Pancreas (tissue), 10 donors: ENCODE results near the gene SOSTDC1. TPM values are rescaled to one million over a fixed set of nuclear protein-coding genes. Genes with fewer than 3 reads are reported as not detected.
"Not testable (repeated sequence)": the region's sequence is repeated elsewhere in the genome, so short reads cannot be mapped to it uniquely, and the experiment has no call there.

Experiments
- ATAC-seq, 4 donors: fragments of 200-7000 bp; cut with Tn5 transposase; one replicate each; pipeline versions ENCODE4 v1.8.0 to v1.9.1; 2020; ENCODE audit warnings: mild to moderate bottlenecking in 4 of 4, moderate library complexity in 4 of 4
- DNase-seq, 6 donors: peaks; one replicate each; pipeline ENCODE4 v3.0.0-alpha.2; 2020
- FAIRE-seq: peaks from 2 replicates; lab custom pipeline; 2012; peaks lifted over from hg19 to GRCh38; lab: Jason Lieb, UNC
- H3K27ac ChIP-seq, 4 donors: fragments of 200-600 bp; sonication (generic); 1 replicate in 3 of 4; 2 replicates in 1 of 4; pipeline versions ENCODE4 v1.5.0 to v1.8.0; 2020
- H3K27me3 ChIP-seq, 4 donors: fragments of 200-600 bp; one replicate each; pipeline ENCODE4 v1.8.0; 2021
- H3K36me3 ChIP-seq, 3 donors: fragments of 200-600 bp; sonication (generic) in 1 of 3; one replicate each; pipeline versions ENCODE4 v1.5.0 to v1.8.0; 2020 to 2021
- H3K4me1 ChIP-seq, 3 donors: fragments of 200-600 bp; one replicate each; pipeline ENCODE4 v1.8.0; 2021
- H3K4me3 ChIP-seq, 4 donors: fragments of 200-600 bp; sonication (generic) in 2 of 4; one replicate each; pipeline versions ENCODE4 v1.5.0 to v1.8.0; 2020 to 2021
- H3K9me3 ChIP-seq, 4 donors: fragments of 200-600 bp; one replicate each; pipeline ENCODE4 v1.8.0; 2021
- WGBS, 2 donors: extraction: QIAGEN DNeasy Blood & Tissue Kit; methylation state at CpG; one replicate each; pipeline ENCODE4 v1.1.7; 2013; 5-methylcytosine and 5-hydroxymethylcytosine counted together
- intact Hi-C, 3 donors: fragments of 100-400 bp; cut with DNase I; formaldehyde crosslinking; loops; one replicate each; pipeline versions ENCODE4 v1.11.1 to v1.14.2; 2022
- polyA plus RNA-seq, 2 donors: library from polyadenylated mRNA; stranded (reverse); fragments of 200-250 nt; gene quantifications; one replicate each; pipeline ENCODE4 v1.2.3, GENCODE V29; 2013
- total RNA-seq, 6 donors: library from RNA; stranded (reverse); fragmentation: NEBNext Ultra II Directional in 4 of 6; extraction: Animal tissue kit (Norgen Biotek cat#: 25700) in 4 of 6; gene quantifications; one replicate each; pipeline versions ENCODE4 v1.2.1 to v1.2.4, GENCODE V29; 2021 to 2023
- TF ChIP-seq, protein P1 (sequence below), 4 donors: fragments of 200-600 bp; sonication (generic) in 3 of 4; IDR thresholded peaks; one replicate each; pipeline versions ENCODE4 v1.5.0 to v1.8.0; 2021; ENCODE audit warnings: antibody characterized with exemption in 4 of 4
- donor health status: healthy with polysubstance abuse.
- donor health status: DM: no; HTN: no; CAD: no; lungs with moderate emphysema.
- donor health status: DM: no; HTN: no; CAD: no.
- donor health status: control.
- donor health status: control.
- donor health status: Bipolar disorder and iron deficiency.
- donor health status: DM: yes; HTN: yes; CAD: no.
- donor health status: DM: no; HTN: no; CAD: no.
- donor health status: DM: no; HTN: no; CAD: no.
- donor health status: DM: yes; HTN: yes; CAD: no.

The SOSTDC1 gene
- total and polyA plus RNA-seq, 8 donors: 0.12 to 1.3 (median 0.21) TPM; not detected in 3

- Histone ChIP-seq H3K36me3 (no peaks in the 10 kb centered on the region), H3K4me1 (no peaks in the 10 kb centered on the region), H3K27ac (no peak overlapping the region), H3K27me3 (no peaks in the 10 kb centered on the region), H3K9me3 (no peaks in the 10 kb centered on the region), H3K4me3 (no peak overlapping the region)
- intact Hi-C loops: no loop called here
- no peak for ATAC-seq
- no peak for FAIRE-seq
- TF ChIP-seq, protein P1, sequence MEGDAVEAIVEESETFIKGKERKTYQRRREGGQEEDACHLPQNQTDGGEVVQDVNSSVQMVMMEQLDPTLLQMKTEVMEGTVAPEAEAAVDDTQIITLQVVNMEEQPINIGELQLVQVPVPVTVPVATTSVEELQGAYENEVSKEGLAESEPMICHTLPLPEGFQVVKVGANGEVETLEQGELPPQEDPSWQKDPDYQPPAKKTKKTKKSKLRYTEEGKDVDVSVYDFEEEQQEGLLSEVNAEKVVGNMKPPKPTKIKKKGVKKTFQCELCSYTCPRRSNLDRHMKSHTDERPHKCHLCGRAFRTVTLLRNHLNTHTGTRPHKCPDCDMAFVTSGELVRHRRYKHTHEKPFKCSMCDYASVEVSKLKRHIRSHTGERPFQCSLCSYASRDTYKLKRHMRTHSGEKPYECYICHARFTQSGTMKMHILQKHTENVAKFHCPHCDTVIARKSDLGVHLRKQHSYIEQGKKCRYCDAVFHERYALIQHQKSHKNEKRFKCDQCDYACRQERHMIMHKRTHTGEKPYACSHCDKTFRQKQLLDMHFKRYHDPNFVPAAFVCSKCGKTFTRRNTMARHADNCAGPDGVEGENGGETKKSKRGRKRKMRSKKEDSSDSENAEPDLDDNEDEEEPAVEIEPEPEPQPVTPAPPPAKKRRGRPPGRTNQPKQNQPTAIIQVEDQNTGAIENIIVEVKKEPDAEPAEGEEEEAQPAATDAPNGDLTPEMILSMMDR (IDR thresholded peaks at IDR 0.05): no peak
- DNase-seq: no peak
Measured at GRCh38 chr7:16509829-16510228, 44.3 kb upstream of the SOSTDC1 start.

DNA sequence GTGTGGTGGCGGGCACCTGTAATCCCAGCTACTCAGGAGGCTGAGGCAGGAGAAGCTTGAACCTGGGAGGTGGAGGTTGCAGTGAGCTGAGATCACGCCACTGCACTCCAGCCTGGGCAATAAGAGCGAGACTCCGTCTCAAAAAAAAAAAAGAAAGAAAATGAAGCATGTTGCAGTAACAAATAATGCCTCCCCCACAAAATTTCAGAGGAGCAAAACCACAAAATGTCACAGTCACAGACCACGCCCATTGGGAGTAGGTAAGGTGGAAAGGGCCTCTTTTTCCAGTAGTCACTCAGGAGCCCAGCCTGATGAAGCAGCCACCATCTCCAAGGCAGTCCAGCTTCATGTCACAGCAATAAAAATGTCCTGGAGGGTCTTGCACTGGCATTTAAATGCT is 40.9 kb upstream of the SOSTDC1 start:
- FAIRE-seq, DNase-seq, H3K27me3 ChIP-seq, H3K4me3 ChIP-seq, H3K4me1 ChIP-seq, H3K27ac ChIP-seq, H3K9me3 ChIP-seq, intact Hi-C loops, H3K36me3 ChIP-seq, ATAC-seq: not testable (repeated sequence)
- WGBS, 2 donors: 75 to 92% methylated on average over 5 of the region's 5 CpGs

- WGBS, 2 donors: 76 to 79% methylated on average over 6 of the region's 6 CpGs
- TF ChIP-seq, protein P1 (IDR thresholded peaks at IDR 0.05): no peak
- FAIRE-seq (no peak), DNase-seq (no peak), ATAC-seq (no peak)
- H3K36me3 ChIP-seq: no peaks in the 10 kb centered on the region
- no peak overlapping the region for H3K27ac ChIP-seq
- intact Hi-C loops: no loop called here
- no peaks in the 10 kb centered on the region for H3K9me3 ChIP-seq
- H3K4me3 ChIP-seq: no peak overlapping the region
- H3K4me1 ChIP-seq: no peaks in the 10 kb centered on the region
- no peaks in the 10 kb centered on the region for H3K27me3 ChIP-seq
Measured at GRCh38 chr7:16504019-16504418, 38.5 kb upstream of the SOSTDC1 start.

- 93 to 94% methylated on average over 19 of the region's 19 CpGs for WGBS, 2 donors
- Histone ChIP-seq H3K4me1 (no peaks in the 10 kb centered on the region), H3K27ac (no peak overlapping the region), H3K36me3 (no peaks in the 10 kb centered on the region), H3K9me3 (no peaks in the 10 kb centered on the region), H3K4me3 (no peak overlapping the region), H3K27me3 (no peaks in the 10 kb centered on the region)
- no peak for FAIRE-seq
- no peak for DNase-seq
- intact Hi-C loops: no loop called here
- ATAC-seq: no peak
- TF ChIP-seq, protein P1 (IDR thresholded peaks at IDR 0.05): no peak
Measured at GRCh38 chr7:16502303-16502702, 36.8 kb upstream of the SOSTDC1 start.

- Histone ChIP-seq H3K27me3 (no peaks in the 10 kb centered on the region), H3K4me1 (peaks cover 0 to 4% (median 3%) of the 10 kb centered on the region in 3 donors), H3K4me3 (no peak overlapping the region), H3K27ac (no peak overlapping the region), H3K36me3 (no peaks in the 10 kb centered on the region), H3K9me3 (no peaks in the 10 kb centered on the region)
- FAIRE-seq (no peak), DNase-seq (no peak), ATAC-seq (no peak)
- TF ChIP-seq, protein P1 (IDR thresholded peaks at IDR 0.05): no peak
- WGBS, 2 donors: 93 to 98% methylated on average over 2 of the region's 2 CpGs
- intact Hi-C loops: no loop called here
Measured at GRCh38 chr7:16498122-16498521, 32.6 kb upstream of the SOSTDC1 start.
